HEK293 (cell line): ENCODE measurements around the gene NTN5.
"Not testable (repeated sequence)": the region's sequence is repeated elsewhere in the genome, so short reads cannot be mapped to it uniquely, and the experiment has no call there.

Source experiments
- CTCF ChIA-PET: fragments of 350-600 bp; formaldehyde crosslinking; extraction: SDS; loops from one replicate; lab custom pipeline; 2021; ENCODE audit warnings: antibody characterized with exemption; lab: Yijun Ruan, JAX
- POLR2A ChIA-PET: fragments of 300-600 bp; formaldehyde crosslinking; extraction: SDS; loops from one replicate; lab custom pipeline; 2020; ENCODE audit warnings: antibody characterized with exemption, inconsistent platforms; lab: Yijun Ruan, JAX
- H3K27ac ChIP-seq: fragments of 200-500 bp; sonication (Bioruptor generic); 2 replicates; pipeline ENCODE4 v1.5.1; 2014; ENCODE audit warnings: low read depth, low read length, control low read depth, inconsistent platforms; ENCODE audit errors: extremely low read depth
- H3K36me3 ChIP-seq, 2 experiments: fragments of 200-500 bp in 1 of 2; sonication (Bioruptor generic) in 1 of 2; 1 replicate in 1 of 2; 2 replicates in 1 of 2; pipeline ENCODE4 v1.5.1; 2014 to 2017; ENCODE audit warnings: inconsistent platforms in 2 of 2, low read length in 2 of 2; ENCODE audit not compliant: control insufficient read depth in 2 of 2, insufficient read depth in 1 of 2
- H3K4me1 ChIP-seq: fragments of 200-500 bp; sonication (Bioruptor generic); 2 replicates; pipeline ENCODE4 v1.5.1; 2014; ENCODE audit warnings: mild to moderate bottlenecking, low read length, inconsistent platforms; ENCODE audit not compliant: control insufficient read depth, insufficient read depth
- H3K4me3 ChIP-seq: 2 replicates; pipeline ENCODE4 v1.5.1; 2011; ENCODE audit warnings: low read depth, mild to moderate bottlenecking, control low read depth, low read length, moderate library complexity
- H3K9me3 ChIP-seq: fragments of 200-500 bp; sonication (Bioruptor generic); 2 replicates; pipeline ENCODE4 v1.5.1; 2014; ENCODE audit warnings: low read depth, low read length, inconsistent platforms; ENCODE audit not compliant: control insufficient read depth, insufficient read depth
- CTCF ChIP-seq: fragments of 450-650 bp; formaldehyde crosslinking; IDR thresholded peaks from 2 replicates; pipeline ENCODE4 v1.5.1; 2016; ENCODE audit warnings: missing biosample characterization, missing genetic modification characterization
- GLIS1 ChIP-seq: fragments of 450-650 bp; formaldehyde crosslinking; IDR thresholded peaks from 2 replicates; pipeline ENCODE4 v1.5.1; 2016; ENCODE audit warnings: missing biosample characterization, missing genetic modification characterization
- MYNN ChIP-seq: fragments of 450-650 bp; formaldehyde crosslinking; IDR thresholded peaks from 2 replicates; pipeline ENCODE4 v1.5.1; 2016; ENCODE audit warnings: missing biosample characterization, missing genetic modification characterization, borderline replicate concordance
- SALL2 ChIP-seq: fragments of 450-650 bp; formaldehyde crosslinking; IDR thresholded peaks from 2 replicates; pipeline ENCODE4 v1.5.0; 2017; ENCODE audit warnings: missing biosample characterization, mild to moderate bottlenecking, missing genetic modification characterization, borderline replicate concordance
- YY1 ChIP-seq: fragments of 450-650 bp; formaldehyde crosslinking; IDR thresholded peaks from 2 replicates; pipeline ENCODE4 v1.5.1; 2018; ENCODE audit warnings: missing biosample characterization, missing genetic modification characterization
- ZBTB1 ChIP-seq: fragments of 450-650 bp; formaldehyde crosslinking; IDR thresholded peaks from 2 replicates; pipeline ENCODE4 v1.5.1; 2016; ENCODE audit warnings: missing biosample characterization, missing genetic modification characterization
- ZBTB10 ChIP-seq: fragments of 450-650 bp; formaldehyde crosslinking; IDR thresholded peaks from 2 replicates; pipeline ENCODE4 v1.5.1; 2016; ENCODE audit warnings: missing biosample characterization, missing genetic modification characterization
- ZBTB44 ChIP-seq: fragments of 450-650 bp; IDR thresholded peaks from 2 replicates; pipeline ENCODE4 v1.5.1; 2018; ENCODE audit warnings: missing biosample characterization, mild to moderate bottlenecking, missing genetic modification characterization
- ZBTB49 ChIP-seq: fragments of 450-650 bp; formaldehyde crosslinking; IDR thresholded peaks from 2 replicates; pipeline ENCODE4 v1.5.1; 2016; ENCODE audit warnings: missing biosample characterization, missing genetic modification characterization, low read depth
- ZFHX2 ChIP-seq: fragments of 450-650 bp; formaldehyde crosslinking; conservative IDR thresholded peaks from 2 replicates; pipeline ENCODE4 v1.5.1; 2016; ENCODE audit warnings: missing biosample characterization, missing genetic modification characterization
- ZNF280C ChIP-seq: fragments of 450-650 bp; formaldehyde crosslinking; IDR thresholded peaks from 2 replicates; pipeline ENCODE4 v1.5.1; 2016; ENCODE audit warnings: missing biosample characterization, missing genetic modification characterization
- ZNF302 ChIP-seq: fragments of 450-650 bp; formaldehyde crosslinking; IDR thresholded peaks from 2 replicates; pipeline ENCODE4 v1.5.1; 2016; ENCODE audit warnings: missing biosample characterization, missing genetic modification characterization, low read depth
- ZNF558 ChIP-seq: fragments of 450-650 bp; formaldehyde crosslinking; IDR thresholded peaks from 2 replicates; pipeline ENCODE4 v1.5.1; 2016; ENCODE audit warnings: missing biosample characterization, missing genetic modification characterization
- ZNF580 ChIP-seq: fragments of 450-650 bp; formaldehyde crosslinking; IDR thresholded peaks from 2 replicates; pipeline ENCODE4 v1.5.1; 2016; ENCODE audit warnings: missing biosample characterization, missing genetic modification characterization
- ZNF596 ChIP-seq: fragments of 450-650 bp; IDR thresholded peaks from 2 replicates; pipeline ENCODE4 v1.5.0; 2018; ENCODE audit warnings: missing biosample characterization, mild to moderate bottlenecking, missing genetic modification characterization, moderate library complexity
- ZNF654 ChIP-seq: fragments of 450-650 bp; formaldehyde crosslinking; IDR thresholded peaks from 2 replicates; pipeline ENCODE4 v1.5.1; 2016; ENCODE audit warnings: low read depth, missing biosample characterization, missing genetic modification characterization
- ZNF830 ChIP-seq: fragments of 450-650 bp; IDR thresholded peaks from 2 replicates; pipeline ENCODE4 v1.5.0; 2018; ENCODE audit warnings: missing biosample characterization, missing genetic modification characterization, low read depth, mild to moderate bottlenecking, moderate library complexity
- ZNF843 ChIP-seq: fragments of 450-650 bp; formaldehyde crosslinking; IDR thresholded peaks from 2 replicates; pipeline ENCODE4 v1.5.1; 2016; ENCODE audit warnings: missing biosample characterization, missing genetic modification characterization
- ZSCAN18 ChIP-seq: fragments of 450-650 bp; formaldehyde crosslinking; IDR thresholded peaks from 2 replicates; pipeline ENCODE4 v1.5.1; 2016; ENCODE audit warnings: missing biosample characterization, missing genetic modification characterization

The NTN5 gene

GRCh38 chr19:48632692-48633147 is 40.1 kb downstream of the NTN5 start (continued):
- TF ChIP-seq ZBTB49 (tag by site-specific recombination) (no peak), SALL2 (tag by site-specific recombination) (no peak), YY1 (no peak)

- peak; percentile 38 for TF ChIP-seq ZFHX2 (tag by site-specific recombination)
- CTCF ChIA-PET: interaction anchor here (1.6 kb wide), 1 partner anchor 13 kb away, joined by 4 read pairs; the partner anchor contains the start of gene CA11
- peaks cover 8 to 42% of the 10 kb centered on the region in 2 experiments; a peak in 2 of 3 replicates for H3K36me3 ChIP-seq
These were observed 40.5 kb downstream of the NTN5 start for GRCh38 chr19:48632286-48632685.

GRCh38 chr19:48631225-48631624 is 41.6 kb downstream of the NTN5 start:
- ChIA-PET POLR2A (interaction anchor here (0.7 to 8.1 kb wide), 4 partner anchors 12 to 161 kb away, joined by 3 to 97 read pairs (median 4); partner anchors contain the start of genes RPL18 and SPHK2), CTCF (no interaction called here)
- peaks cover 19% of the 10 kb centered on the region for H3K4me1 ChIP-seq
- TF ChIP-seq CTCF (tag by site-specific recombination) (no peak), ZNF580 (tag by site-specific recombination) (no peak), YY1 (no peak), ZNF302 (tag by site-specific recombination) (no peak), ZBTB1 (no peak), ZNF830 (tag by site-specific recombination) (no peak), ZNF558 (tag by site-specific recombination) (no peak), GLIS1 (no peak), ZNF280C (tag by site-specific recombination) (no peak), ZNF654 (tag by site-specific recombination) (no peak), ZBTB44 (tag by site-specific recombination) (no peak), ZNF843 (tag by site-specific recombination) (no peak), MYNN (tag by site-specific recombination) (no peak), ZBTB10 (tag by site-specific recombination) (no peak), ZSCAN18 (no peak), ZNF596 (tag by site-specific recombination) (no peak)
- peaks cover 8 to 47% of the 10 kb centered on the region in 2 experiments; a peak in 2 of 3 replicates for H3K36me3 ChIP-seq
- H3K27ac ChIP-seq: no peak overlapping the region
- H3K4me3 ChIP-seq: no peak overlapping the region
- no peaks in the 10 kb centered on the region for H3K9me3 ChIP-seq

More at GRCh38 chr19:48632286-48632685, 40.5 kb downstream of the NTN5 start:
- Histone ChIP-seq H3K4me1 (peaks cover 23% of the 10 kb centered on the region), H3K27ac (0 out of 2 replicates have a peak overlapping the region, but pooled peaks have one; percentile 14)
- H3K4me3 ChIP-seq, H3K9me3 ChIP-seq: not testable (repeated sequence)
- POLR2A ChIA-PET: interaction anchor here (0.6 to 8.1 kb wide), 5 partner anchors 9 to 424 kb away, joined by 3 to 97 read pairs (median 4); partner anchors contain the start of genes FAM83E, RPL18 and SPHK2
